HCT116 (cell line): ENCODE results near the gene SIPA1L3.

Experiments used
- POLR2A ChIP-seq: IDR thresholded peaks from 2 replicates; pipeline ENCODE4 v1.7.0; 2011; ENCODE audit warnings: borderline replicate concordance; ENCODE audit not compliant: insufficient read depth, insufficient read length; ENCODE audit errors: extremely low read depth
- TCF7L2 ChIP-seq: IDR thresholded peaks from 2 replicates; pipeline ENCODE4 v1.7.0; 2011; ENCODE audit warnings: borderline replicate concordance, inconsistent platforms; ENCODE audit not compliant: insufficient read depth, insufficient read length; ENCODE audit errors: extremely low read depth

DNA sequence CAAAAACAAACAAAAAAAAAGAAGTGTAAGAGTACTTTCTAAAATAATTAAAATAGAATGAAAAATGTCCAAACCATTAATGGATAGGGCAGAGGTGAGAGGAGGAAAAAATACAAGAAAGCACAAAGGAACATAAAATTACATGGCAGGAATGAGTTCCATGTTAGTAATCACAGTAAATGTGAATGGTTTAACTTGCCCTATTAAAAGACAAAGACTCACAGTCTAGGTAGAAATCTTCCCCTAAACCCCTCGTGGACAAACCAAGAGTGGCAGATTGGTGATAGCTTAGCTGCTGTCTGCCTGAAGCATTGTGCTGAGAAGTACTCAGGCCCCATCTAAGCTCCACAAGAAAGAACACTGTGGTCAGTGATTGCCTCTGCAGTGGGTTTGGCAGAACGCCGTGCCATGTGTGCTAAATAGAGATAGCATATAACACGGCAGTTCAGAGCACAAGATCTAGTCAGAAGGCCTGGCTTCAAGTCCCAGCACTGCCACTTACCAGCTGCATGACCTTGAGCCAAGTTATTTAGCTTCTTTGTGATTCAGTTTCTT, 213.5 kb downstream of the SIPA1L3 start:
- TF ChIP-seq POLR2A (no peak), TCF7L2 (no peak)
